ENCODE results near the gene GYG2. TPM values are rescaled to one million over a fixed set of nuclear protein-coding genes. Genes with fewer than 3 reads are reported as not detected.
A peak's percentile ranks its signal among the peaks of the same experiment; 100 is the strongest.
"Not testable (repeated sequence)": the region's sequence is repeated elsewhere in the genome, so short reads cannot be mapped to it uniquely, and the experiment has no call there.

The GYG2 gene
- total RNA-seq, 1 donor from 2014 or later: 75.6 TPM

DNA sequence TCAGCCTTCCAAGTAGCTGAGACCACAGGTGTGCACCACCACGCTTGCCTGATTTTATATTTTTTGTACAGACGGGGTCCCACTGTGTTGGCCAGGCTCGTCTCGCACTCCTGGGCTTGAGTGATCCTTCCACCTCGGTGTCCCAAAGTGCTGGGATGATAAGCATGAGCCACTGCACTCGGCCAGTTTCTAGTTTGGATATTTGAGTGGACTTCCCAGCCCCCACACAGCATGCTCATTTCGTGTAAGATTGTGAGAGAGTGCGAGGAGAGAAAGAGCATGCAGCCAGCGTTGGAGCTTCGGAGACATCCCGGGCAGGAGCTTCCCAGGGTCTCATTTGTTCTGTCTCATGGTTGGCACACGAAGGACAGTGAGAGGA is 68.6 kb downstream of the GYG2 start:
- Mint-ChIP-seq H3K27ac (ENCODE audit: unreplicated experiment) (peak overlapping the region; percentile 65), H3K4me1 (peaks cover 32% of the 10 kb centered on the region), H3K4me3 (no peak overlapping the region), H3K9me3 (no peaks in the 10 kb centered on the region), H3K36me3 (ENCODE audit: low read depth) (peaks cover 12% of the 10 kb centered on the region), H3K27me3 (ENCODE audit: low read depth) (no peaks in the 10 kb centered on the region)
- no peak for DNase-seq (ENCODE audit: low read depth, low spot score)
- TF ChIP-seq, protein P1, sequence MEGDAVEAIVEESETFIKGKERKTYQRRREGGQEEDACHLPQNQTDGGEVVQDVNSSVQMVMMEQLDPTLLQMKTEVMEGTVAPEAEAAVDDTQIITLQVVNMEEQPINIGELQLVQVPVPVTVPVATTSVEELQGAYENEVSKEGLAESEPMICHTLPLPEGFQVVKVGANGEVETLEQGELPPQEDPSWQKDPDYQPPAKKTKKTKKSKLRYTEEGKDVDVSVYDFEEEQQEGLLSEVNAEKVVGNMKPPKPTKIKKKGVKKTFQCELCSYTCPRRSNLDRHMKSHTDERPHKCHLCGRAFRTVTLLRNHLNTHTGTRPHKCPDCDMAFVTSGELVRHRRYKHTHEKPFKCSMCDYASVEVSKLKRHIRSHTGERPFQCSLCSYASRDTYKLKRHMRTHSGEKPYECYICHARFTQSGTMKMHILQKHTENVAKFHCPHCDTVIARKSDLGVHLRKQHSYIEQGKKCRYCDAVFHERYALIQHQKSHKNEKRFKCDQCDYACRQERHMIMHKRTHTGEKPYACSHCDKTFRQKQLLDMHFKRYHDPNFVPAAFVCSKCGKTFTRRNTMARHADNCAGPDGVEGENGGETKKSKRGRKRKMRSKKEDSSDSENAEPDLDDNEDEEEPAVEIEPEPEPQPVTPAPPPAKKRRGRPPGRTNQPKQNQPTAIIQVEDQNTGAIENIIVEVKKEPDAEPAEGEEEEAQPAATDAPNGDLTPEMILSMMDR (conservative IDR thresholded peaks at IDR 0.05): no peak

DNA sequence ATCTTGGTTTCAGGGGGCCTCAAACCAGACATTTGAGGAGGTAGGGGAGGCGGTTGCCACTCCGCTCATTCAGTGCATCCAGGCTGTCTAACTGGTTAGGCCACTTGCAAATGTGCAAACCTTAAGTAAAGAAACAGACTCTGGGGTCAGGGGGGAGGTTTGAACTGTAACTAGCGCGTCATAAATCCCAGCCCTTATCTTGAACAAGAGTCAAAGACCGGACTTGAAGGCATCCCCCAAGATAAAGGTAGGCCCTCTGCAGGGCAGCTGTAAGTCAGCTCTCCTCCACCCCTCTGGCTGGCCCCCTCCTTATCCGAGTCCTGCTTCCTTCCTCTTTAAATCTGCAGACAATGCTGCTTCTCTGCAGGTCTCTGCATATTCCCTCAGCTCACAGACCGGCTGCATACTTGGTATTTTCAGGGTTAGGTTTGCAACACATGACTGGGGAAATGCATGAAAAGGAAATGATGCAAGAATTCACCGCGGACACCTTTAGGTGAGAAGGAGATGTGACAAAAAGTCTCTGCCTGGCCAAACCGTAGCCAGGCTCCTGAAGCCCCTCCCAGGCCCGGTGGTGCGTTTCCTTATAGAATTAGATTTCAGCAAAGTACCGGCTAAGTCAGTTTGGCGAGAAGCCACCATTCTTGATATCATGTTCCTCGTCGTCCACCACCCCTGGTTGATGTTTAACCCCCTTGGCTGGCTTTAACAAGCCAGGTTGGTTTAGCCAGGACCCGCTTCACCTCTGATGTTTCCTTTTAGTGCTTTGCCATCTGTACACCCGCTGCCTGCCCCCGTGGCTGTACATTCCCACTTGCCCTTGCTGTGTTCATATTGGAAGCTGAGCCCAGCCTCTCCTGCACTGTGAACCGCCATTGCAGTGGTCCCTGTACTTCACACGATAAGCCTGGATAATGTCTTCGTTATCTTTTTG is 69.2 kb downstream of the GYG2 start:
- peaks cover 32% of the 10 kb centered on the region for H3K4me1 Mint-ChIP-seq
- H3K36me3 Mint-ChIP-seq (ENCODE audit: low read depth): peaks cover 15% of the 10 kb centered on the region
- DNase-seq (ENCODE audit: low read depth, low spot score); H3K9me3 Mint-ChIP-seq; H3K4me3 Mint-ChIP-seq; H3K27me3 Mint-ChIP-seq (ENCODE audit: low read depth): not testable (repeated sequence)
- H3K27ac Mint-ChIP-seq (ENCODE audit: unreplicated experiment): peak overlapping the region; percentile 65

DNA sequence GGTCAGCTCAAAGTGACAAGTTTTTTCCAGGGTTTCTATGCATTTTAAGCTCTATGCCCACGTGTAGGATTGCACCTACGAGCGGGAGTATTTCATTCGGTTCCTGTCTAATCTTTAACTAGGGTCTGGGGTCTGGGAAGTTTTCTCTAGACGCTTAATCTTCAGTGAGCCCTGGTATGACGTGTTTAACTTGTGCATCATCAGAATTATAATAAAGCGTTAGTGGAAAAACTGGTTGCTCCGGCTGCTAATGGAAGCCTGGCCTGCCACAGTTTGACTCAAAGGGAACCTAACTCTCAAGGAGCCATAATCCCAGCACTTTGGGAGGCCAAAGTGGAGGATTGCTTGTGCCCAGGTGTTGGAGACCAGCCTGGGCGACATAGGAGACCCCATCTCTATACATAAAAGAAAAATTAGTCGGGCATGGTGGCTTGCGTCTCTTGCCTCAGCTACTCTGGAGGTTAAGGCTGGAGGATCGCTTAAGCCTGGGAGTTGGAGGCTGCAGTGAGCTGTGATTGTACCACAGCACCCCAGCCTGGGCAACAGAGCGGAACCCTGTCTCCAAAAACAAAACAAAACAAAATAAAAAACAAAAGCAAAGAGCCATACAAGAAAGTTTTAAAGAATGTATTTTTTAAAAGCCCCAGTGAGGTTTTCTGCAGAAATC is 70.2 kb downstream of the GYG2 start:
- H3K4me3 Mint-ChIP-seq: no peak overlapping the region
- DNase-seq (ENCODE audit: low read depth, low spot score): no peak
- TF ChIP-seq, protein P1 (conservative IDR thresholded peaks at IDR 0.05): no peak
- peaks cover 5% of the 10 kb centered on the region for H3K9me3 Mint-ChIP-seq
- no peak overlapping the region for H3K27ac Mint-ChIP-seq (ENCODE audit: unreplicated experiment)
- no peaks in the 10 kb centered on the region for H3K27me3 Mint-ChIP-seq (ENCODE audit: low read depth)
- peaks cover 14% of the 10 kb centered on the region for H3K36me3 Mint-ChIP-seq (ENCODE audit: low read depth)
- H3K4me1 Mint-ChIP-seq: peaks cover 32% of the 10 kb centered on the region

DNA sequence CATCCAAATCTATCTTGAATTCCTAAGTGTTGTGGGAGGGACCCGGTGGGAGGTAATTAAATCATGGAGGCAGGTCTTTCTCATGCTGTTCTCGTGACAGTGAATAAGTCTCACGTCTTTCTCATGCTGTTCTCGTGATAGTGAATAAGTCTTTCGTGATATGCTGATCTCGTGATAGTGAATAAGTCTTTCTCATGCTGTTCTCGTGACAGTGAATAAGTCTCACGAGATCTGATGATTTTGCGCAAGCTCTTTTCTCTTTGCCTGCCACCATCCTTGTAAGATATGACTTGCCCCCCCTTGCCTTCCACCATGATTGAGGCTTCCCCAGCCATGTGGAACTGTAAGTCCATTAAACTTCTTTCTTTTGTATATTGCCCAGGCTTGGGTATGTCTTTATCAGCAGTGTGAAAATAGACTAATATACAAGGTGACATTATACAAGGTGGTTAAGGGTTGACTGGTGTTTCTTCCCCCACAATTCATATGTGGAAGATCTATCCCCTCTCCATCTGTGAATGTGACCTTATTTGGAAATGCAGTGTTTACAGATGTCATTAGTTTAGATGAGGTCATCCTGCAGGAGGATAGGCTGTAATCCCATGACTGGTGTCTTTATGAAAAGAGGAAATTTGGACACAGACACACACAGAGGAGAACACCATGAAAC is 72.8 kb downstream of the GYG2 start:
- DNase-seq (ENCODE audit: low read depth, low spot score): no peak
- Mint-ChIP-seq H3K27ac (ENCODE audit: unreplicated experiment) (no peak overlapping the region), H3K4me1 (peaks cover 21% of the 10 kb centered on the region), H3K27me3 (ENCODE audit: low read depth) (no peaks in the 10 kb centered on the region), H3K9me3 (peaks cover 5% of the 10 kb centered on the region), H3K4me3 (no peak overlapping the region), H3K36me3 (ENCODE audit: low read depth) (peaks cover 20% of the 10 kb centered on the region)
- TF ChIP-seq, protein P1 (conservative IDR thresholded peaks at IDR 0.05): no peak

DNA sequence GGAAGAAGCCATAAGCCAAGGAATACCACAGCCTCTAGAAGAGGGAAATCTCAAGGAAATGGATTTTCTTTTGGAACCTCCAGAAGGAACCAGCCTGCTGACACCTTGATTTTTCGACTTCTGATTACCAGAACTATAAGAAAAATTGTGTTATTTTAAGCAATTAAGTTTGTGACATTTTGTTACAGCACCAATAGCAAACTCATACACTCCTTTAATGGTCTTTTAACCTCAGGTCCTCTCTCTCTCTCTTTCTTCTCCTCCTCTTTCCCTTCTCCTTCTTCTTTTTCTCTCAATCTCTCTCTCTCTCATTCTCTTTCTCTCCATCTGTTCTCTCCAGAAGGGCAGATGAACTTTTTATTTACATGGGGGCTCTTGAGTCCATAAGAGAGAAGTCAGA is 74.1 kb downstream of the GYG2 start:
- TF ChIP-seq, protein P1 (conservative IDR thresholded peaks at IDR 0.05): no peak
- no peak for DNase-seq (ENCODE audit: low read depth, low spot score)
- Mint-ChIP-seq H3K27ac (ENCODE audit: unreplicated experiment) (no peak overlapping the region), H3K4me3 (no peak overlapping the region), H3K9me3 (peaks cover 5% of the 10 kb centered on the region), H3K27me3 (ENCODE audit: low read depth) (no peaks in the 10 kb centered on the region), H3K4me1 (peaks cover 14% of the 10 kb centered on the region), H3K36me3 (ENCODE audit: low read depth) (peaks cover 21% of the 10 kb centered on the region)
